ENCODE results near the gene ASXL3. TPM values are rescaled to one million over a fixed set of nuclear protein-coding genes. Genes with fewer than 3 reads are reported as not detected.

Gene ASXL3
- total RNA-seq, 1 donor from 2014 or later = 1.3 TPM

- Histone ChIP-seq H3K4me1 (no peaks in the 10 kb centered on the region), H3K4me3 (no peak overlapping the region), H3K27ac (no peak overlapping the region), H3K27me3 (no peaks in the 10 kb centered on the region), H3K36me3 (no peaks in the 10 kb centered on the region), H3K9me3 (no peaks in the 10 kb centered on the region)
- DNase-seq (no peak), ATAC-seq (no peak)
- intact Hi-C loops (cut with DNase I) = no loop called here
- TF ChIP-seq CTCF (IDR thresholded peaks at IDR 0.05) = no peak
Observed at GRCh38 chr18:33644494-33644893, 66.5 kb downstream of the ASXL3 start.

- Histone ChIP-seq H3K4me1 (no peaks in the 10 kb centered on the region), H3K27ac (no peak overlapping the region), H3K27me3 (no peaks in the 10 kb centered on the region), H3K36me3 (no peaks in the 10 kb centered on the region), H3K4me3 (no peak overlapping the region), H3K9me3 (no peaks in the 10 kb centered on the region)
- intact Hi-C loops (cut with DNase I) = no loop called here
- no peak for TF ChIP-seq CTCF (IDR thresholded peaks at IDR 0.05)
- DNase-seq (no peak), ATAC-seq (no peak)
Observed at GRCh38 chr18:33647365-33647764, 69.3 kb downstream of the ASXL3 start.

GRCh38 chr18:33652635-33653034 lies 74.6 kb downstream of the ASXL3 start:
- ATAC-seq (no peak), DNase-seq (no peak)
- TF ChIP-seq CTCF (IDR thresholded peaks at IDR 0.05) = no peak
- no peaks in the 10 kb centered on the region for H3K4me1 ChIP-seq
- H3K27me3 ChIP-seq = no peaks in the 10 kb centered on the region
- H3K9me3 ChIP-seq = no peaks in the 10 kb centered on the region
- no peaks in the 10 kb centered on the region for H3K36me3 ChIP-seq
- no peak overlapping the region for H3K4me3 ChIP-seq
- intact Hi-C loops (cut with DNase I) = no loop called here
- no peak overlapping the region for H3K27ac ChIP-seq

- intact Hi-C loops (cut with DNase I) = no loop called here
- H3K9me3 ChIP-seq = no peaks in the 10 kb centered on the region
- H3K36me3 ChIP-seq = no peaks in the 10 kb centered on the region
- TF ChIP-seq CTCF (IDR thresholded peaks at IDR 0.05) = no peak
- no peak for ATAC-seq
- no peak overlapping the region for H3K27ac ChIP-seq
- no peak overlapping the region for H3K4me3 ChIP-seq
- H3K27me3 ChIP-seq = no peaks in the 10 kb centered on the region
- no peaks in the 10 kb centered on the region for H3K4me1 ChIP-seq
- no peak for DNase-seq
Observed at GRCh38 chr18:33653231-33653630, 75.2 kb downstream of the ASXL3 start.

DNA sequence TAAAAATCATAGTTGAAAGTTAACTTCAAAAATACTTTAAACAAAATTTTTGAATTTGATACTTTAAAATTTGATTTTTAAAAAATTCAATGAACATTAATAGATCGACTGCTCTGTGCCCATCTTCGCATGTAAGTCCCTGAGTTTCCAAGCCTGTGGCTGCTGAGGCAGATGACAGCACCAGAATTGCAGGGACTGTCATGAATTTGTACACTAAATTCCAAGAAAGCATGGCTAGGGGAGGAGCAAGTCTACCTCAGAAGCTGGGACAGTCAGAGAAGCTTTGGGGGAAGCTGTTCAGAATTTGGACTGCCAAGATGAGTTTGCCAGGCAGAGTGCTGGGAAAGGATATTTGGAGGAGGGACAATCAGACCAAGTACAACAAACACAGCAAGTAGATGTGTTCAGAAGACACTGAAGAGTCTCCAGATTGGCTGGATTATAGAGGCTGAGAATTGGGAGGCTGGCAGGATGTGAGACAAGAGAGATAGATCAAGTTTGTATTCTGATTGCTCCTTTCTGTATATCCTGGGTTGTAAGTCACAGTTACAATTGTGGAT lies 79.0 kb downstream of the ASXL3 start:
- no peaks in the 10 kb centered on the region for H3K9me3 ChIP-seq
- DNase-seq (no peak), ATAC-seq (no peak)
- TF ChIP-seq CTCF (IDR thresholded peaks at IDR 0.05) = no peak
- H3K4me3 ChIP-seq = no peak overlapping the region
- H3K27ac ChIP-seq = no peak overlapping the region
- intact Hi-C loops (cut with DNase I) = no loop called here
- no peaks in the 10 kb centered on the region for H3K4me1 ChIP-seq
- no peaks in the 10 kb centered on the region for H3K36me3 ChIP-seq
- no peaks in the 10 kb centered on the region for H3K27me3 ChIP-seq

All from upper lobe of right lung (tissue), 1 donor.